NCI-H446 (cell line): ENCODE results near the gene DYNLT2.

Experiments
- DNase-seq, 2 experiments: peaks; one replicate each; lab custom pipeline; 2025; lab: John Stamatoyannopoulos, UW

DYNLT2 gene

DNA sequence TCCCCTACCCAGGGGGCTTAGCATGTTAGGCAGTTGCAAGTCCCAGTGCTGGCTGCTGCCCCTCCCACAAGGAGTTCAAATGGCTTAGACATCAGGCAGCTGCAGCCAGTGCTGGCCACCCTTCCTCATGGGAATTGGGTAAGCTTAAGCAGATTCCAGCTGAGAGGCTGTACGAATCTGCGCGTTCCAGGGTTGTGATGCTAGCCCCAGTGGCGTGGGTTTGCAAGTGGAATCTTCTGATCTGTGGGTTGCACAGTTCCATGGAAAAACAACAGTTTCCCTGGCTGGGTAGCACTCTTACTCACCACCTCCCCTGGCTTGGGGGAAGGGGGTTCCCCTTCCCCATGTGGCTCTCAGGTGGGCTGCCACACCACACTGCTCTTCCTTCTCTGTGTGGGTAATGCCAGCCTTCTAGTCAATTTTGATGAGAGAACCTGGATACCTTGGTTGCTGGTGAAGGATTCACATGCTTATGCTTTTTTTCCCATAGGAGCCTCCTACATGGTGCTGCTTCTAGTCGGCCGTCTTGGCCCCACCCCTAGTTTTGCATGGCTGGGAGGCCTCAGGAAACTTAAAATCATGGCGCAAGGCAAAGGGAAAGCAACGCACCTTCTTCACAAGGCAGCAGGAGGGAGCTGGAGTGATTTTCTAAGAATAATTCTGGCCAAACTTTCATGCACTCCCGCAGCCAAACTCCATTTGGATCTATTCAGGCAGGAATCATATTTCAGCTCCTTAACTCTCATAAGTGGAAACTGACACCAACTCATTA, 13.0 kb downstream of the DYNLT2 start:
- DNase-seq = no peak

DNA sequence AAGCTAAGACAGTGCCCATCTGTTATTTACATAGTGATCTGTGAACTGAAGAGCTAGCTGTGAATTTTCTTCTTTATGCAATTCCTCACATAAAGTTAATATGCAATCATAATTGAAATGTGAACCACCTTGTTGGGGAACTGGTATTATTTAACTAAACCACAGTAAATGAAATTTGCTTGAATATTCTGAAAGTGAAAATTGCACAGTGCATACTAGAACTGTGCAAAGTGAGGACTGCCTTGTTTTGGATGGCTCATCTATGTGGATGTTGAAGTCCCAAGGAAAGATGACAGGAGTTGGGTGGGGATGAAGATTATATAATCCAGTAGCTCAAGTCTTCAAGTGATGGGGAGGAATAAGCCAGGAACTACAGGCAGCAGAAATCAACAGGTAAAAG, 21.4 kb downstream of the DYNLT2 start:
- DNase-seq = no peak

DNA sequence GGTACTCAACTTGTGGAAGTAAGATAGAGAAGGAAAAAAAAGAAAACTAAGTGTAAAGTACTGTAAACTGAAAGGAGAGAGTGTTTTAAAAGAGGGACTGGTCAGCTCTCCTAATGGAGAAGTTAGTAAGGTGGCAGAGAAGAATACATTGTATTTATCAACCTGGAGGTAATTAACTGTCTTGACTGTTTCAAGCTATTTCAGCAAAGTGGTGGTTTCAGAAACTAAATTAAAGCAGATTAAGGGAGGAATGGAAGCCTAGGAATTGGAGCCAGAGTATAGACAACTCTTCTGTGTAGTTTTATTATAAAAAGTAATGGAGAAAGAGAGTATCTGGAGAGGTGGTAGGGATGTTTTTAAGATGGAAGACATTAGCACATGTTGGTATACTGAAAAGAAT, 24.4 kb downstream of the DYNLT2 start:
- DNase-seq = no peak

DNA sequence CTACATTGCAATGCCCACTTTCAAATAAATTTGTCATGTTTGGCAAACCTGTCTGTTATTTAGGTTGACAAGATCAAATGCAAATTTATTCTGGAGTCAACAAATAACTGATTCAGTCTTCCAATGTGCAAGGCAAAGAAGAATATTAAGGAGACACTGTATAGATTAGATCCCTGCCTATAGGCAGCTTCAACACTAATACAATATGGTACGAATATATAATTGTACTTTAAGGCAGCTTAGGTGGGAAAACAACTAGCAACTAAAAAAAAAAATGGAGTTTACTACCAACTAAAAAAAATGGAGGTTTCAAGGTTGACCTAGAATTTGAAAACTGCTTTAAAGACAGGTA, 25.3 kb downstream of the DYNLT2 start:
- no peak for DNase-seq

DNA sequence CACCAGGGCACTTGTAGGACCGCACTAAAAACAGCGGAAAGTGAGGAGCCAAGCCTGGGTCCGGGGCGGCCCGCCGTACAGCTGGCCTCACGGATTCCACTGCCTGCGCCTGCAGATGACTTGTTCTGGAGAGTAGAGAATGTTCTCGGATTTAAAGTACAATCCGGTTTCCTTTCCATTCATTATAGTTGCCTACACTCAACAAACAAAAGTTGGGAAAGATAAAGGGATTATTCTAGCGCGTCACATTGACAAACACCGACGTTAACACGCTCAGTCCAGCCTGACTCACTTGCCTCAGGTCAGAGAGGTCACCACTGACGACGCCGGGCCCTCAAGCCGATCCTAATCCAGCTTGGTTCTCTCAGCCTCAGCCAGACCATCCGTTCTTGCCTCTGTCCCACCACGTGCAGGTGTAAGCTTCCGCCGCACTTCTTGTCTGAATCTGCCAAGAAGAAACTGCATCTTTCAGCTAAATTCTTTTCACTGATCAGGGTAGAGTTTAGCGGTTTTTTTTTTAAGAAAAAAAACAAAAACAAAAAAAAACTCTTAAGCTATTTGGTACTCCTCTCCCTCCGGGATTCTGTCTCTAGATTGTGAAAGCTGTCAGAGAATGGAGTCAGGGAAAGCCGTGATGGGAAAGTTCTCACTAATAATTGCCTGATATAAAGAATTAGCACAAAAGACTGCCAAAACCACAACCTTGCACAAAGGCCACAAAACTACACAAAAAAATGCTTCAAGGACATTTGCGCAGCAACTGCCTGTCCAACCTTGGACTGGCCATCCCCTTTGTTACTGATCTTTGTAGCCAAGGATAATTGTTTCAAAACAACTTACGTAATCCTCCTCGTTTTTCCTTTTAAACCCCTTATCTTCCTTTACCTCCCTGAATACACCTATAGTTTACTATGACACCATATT, 26.0 kb downstream of the DYNLT2 start:
- DNase-seq = no peak

DNA sequence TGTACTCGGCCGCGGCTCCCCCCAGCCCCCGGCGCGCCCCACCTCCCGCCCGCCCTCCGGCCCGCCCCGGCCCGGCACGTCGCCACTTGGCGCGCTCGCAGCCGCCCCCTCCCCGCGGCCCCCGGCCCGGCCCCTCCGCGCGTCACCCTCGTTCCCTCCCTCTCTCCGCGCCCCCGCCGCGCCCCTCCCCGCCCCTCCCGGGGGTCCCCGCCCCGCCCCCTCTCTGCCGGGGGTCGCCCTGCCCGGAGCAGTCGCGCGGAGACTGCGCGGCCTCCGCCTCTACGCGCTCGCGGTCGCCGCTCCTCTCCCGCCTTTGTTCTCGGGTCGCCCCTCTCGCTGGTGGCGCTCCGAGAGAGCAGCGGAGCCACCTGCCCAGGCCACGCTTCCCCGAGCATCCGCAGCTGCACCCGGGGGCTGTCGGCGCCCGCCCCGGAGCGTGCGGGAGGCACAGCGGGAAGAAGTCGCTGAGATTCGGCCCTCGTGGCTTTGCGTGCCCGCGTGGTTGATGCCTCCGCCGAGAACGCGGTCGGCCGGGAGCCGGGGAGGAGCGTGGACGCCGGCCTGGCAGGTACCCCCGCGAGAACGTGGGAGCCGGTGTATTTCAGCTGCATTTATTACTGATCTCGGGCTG, 26.8 kb downstream of the DYNLT2 start, which contains the start of gene PHF10:
PHF10 (minus strand) TSS at position 7 of the 631 bp plus-strand sequence. CDS start 569 bp downstream, outside the sequence.
- peak in 1 of 2 experiments; percentile 34 for DNase-seq

DNA sequence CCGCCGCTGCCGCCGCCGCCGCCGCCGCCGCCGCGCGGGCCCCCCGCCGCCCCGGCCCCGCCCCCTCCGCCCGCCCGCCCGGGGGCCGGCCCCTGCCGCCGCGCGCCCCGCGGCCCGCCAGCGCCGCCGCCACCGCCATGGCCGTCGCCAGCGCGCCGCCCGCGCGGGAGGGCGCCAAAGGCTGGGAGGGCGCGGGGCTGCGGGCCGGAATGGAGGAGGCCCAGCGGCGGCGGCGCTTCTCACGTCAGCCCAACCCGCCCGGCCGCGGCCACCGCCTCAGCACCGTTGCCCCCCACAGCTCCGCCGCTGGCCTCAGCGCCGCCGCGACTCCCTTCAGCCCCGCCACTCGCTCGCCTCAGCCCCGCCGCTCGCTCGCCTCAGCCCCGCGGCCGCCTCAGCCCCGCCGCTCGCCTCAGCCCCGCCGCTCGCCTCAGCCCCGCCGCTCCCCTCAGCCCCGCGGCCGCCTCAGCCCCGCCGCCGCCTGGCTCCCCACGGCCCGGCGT, 27.3 kb downstream of the DYNLT2 start:
- DNase-seq = peak in 1 of 2 experiments; percentile 22

DNA sequence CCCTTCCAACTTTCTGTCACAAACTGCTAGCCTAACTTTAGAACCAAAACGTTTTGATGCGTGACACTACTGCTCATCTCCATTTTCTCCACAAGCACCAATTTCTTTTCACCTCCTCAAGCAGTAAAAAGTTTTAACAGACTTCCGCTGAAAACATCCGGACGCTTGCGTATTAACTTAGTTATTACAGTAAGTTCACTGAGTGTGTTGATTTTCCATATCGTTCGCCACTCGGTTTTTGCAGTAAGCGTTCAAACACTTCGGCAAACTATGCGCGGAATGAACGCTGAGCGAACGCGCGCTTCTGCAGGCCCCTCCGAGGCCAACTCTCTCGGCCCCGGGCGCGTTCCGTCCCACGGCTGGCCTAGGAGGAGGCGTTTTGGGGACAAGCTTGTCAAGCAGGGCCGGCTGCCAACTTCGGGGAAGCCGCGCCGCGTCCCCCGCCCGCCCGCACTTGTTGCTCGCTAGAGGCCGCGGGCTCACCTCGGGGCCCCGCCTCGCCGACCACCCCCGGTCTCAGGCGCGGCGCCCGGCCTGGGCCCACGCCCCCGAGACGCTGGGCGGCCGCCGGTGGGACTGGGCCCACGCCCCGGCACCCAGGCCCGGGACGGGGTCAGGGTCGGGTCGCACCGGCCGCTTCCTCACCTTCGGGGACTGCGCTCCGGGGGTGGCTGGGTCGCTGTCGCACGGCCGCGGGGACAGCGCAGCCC, 28.0 kb downstream of the DYNLT2 start:
- peak in 1 of 2 experiments; percentile 46 for DNase-seq

DNA sequence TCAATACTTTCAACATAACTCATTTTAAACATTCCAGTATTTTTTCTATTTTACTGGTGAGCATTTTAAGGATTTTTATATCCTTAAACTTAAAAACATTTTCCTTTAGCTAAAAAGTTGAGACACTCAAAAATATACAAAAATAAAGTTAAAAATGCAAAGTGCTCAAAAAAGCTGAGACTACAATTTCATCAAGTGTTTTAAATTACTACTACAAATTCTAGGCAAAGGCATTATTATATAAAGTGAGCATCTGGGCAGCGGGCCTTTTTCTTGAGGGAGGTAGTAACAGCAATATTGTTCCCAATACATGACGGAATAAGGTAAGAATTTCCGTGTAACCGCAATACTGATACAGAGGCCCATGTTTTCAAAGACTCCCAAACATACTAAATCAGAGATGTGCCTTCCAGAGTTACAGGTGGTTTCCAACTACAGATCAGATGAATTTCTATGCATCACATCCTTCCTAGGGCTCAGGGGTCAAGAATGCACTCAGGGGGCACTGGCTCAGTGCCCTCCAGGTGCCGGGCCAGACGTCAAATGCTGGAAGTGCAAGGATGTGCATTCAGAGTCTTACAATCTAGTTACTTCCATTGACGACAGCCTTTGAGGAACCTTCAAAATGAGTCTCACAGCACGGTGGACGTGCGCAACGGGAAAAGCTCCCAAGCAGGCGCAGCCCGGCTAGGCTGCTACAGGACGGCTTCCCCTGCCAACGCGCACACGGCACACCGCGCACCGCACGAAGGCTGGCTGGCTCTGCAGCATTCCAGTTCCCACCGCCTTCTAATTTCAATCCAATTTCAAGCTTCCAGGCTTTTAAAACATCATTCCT, 28.8 kb downstream of the DYNLT2 start:
- DNase-seq = peak in 1 of 2 experiments; percentile 20

DNA sequence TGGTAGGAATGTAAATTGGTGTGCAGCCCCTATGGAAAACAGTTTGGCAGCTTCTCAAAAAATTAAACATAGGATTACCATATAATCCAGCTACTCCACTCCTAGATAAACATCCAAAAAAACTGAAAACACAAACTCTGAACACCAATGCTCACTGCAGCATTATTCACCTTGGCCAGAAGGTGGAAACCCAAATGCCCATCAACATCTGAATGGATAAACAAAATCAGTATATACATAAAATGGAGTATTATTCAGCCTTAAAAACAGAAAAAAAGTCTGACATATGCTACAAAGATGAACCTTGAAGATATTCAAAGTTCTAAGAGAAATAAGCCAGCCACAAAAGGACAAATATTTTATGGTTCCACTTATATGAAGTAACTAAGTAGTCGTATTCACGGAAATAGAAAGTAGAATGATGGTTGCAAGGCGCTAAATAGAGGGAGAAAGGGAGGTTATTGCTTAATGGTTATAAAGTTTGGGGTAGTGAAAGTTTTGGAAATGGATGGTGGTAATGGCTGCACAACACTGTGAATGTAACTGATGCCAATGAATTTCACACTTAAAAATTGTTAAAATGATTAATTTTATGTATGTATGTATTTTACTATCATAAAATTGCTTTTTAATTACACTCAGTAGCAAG, 31.0 kb downstream of the DYNLT2 start:
- no peak for DNase-seq

DNA sequence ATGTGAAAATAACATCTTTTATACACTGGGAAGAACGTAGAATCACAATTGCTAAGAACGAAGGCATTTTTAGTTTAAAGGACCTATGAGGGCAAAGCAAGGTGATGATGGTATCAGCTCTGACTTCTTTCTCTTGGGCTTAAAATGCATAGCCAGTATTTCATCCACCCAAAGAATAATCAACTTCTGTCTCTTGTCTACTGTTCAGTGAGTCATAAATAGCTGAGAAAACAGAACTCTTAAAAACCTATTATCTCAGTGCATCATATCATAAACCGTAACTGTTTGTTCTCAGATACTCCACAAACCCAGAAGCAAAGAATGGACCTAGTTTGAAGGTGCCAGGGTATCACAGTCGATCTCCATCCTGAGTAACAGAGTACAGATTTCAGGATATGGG, 32.3 kb downstream of the DYNLT2 start:
- no peak for DNase-seq

DNA sequence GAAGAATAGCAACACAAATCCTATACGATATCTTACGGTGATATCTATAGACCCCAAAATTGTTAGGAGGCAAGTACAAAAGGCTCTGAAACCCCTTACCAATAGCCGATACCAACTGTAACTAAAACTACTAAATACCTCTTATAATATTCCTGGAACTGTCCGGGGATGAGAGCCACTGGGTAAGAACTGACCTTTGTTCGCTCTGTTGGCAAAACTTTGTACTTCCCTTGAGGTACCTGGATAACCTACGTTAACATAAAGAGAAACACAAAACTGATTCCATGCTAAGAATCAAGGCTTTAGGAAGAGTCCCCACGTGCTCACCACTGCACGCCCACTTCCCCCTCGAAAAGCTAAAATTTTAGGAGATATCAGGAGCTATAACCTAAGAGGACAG, 36.8 kb downstream of the DYNLT2 start:
- DNase-seq = no peak

DNA sequence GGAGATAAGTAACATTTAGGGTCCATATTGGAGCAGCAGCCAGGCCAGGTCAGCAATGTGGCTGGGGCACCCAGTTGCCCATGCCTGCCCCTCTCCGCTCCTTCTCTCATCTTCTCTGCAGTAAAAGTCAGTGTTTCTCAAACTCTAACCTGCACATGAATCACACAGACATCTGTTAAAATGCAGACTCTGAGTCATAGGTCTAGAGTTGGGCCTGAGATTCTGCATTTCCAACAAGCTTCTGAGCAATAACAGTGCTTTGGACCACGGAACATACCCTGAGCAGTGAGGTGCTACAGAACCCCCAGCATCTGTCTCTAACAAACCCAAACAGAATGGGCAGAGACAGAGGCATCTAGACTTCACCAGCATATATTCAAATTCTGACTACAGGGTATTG, 37.2 kb downstream of the DYNLT2 start:
- no peak for DNase-seq

DNA sequence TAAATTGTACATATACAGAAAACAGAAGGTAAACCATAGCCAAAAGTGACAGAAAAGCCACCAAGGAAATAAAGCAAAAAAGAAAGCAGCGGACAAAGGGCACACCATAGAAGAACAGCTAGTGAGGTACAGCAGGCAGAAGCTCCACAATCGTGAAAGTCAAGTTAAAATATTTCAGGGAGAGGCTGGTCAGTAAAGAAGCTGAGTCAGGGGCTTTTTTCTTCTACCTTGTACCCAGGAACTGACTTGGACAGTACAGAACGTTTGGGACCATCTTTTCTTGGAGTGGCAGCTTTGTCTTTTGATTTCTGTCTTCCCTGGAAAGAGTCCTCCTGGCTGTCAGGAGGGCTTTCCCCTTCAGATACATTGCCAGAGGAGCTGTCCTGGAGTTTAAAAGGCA, 41.4 kb downstream of the DYNLT2 start:
- no peak for DNase-seq

DNA sequence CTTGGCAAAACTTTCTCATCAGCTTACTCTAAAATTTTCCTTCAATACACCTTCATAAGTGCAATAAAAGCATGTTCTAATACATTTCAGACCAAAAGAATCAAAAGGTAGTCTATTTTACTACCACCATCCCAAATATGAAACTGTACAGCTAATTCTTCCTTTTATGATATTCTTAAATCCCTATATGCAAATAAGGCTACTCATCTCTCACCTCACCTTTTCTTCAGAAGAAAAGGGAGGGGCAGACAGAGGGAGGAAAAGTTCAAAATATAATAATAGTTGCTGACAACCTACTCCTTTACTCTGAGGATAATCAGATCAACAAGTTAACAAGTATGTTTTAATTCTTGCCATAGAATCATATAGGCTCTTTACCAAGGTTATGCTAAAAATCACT, 42.1 kb downstream of the DYNLT2 start:
- DNase-seq = no peak

DNA sequence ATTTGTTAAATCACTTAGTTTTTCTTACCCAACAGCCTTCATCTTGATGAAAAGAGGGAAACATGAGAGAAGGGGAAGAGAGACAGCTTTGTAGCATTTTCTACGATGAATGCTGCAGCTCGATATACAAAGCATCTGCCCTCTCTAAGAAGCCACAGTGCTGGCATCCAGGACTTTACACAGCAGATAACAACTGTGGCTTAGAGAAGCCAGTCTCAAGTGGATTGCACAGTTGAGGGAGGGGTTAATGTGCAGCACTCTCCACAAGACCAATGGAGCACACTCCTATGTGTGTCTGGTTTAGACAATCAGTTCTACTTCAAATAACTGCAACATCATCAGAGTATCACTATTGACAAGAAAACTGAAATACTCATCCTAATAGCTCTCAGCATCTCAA, 43.6 kb downstream of the DYNLT2 start:
- no peak for DNase-seq

DNA sequence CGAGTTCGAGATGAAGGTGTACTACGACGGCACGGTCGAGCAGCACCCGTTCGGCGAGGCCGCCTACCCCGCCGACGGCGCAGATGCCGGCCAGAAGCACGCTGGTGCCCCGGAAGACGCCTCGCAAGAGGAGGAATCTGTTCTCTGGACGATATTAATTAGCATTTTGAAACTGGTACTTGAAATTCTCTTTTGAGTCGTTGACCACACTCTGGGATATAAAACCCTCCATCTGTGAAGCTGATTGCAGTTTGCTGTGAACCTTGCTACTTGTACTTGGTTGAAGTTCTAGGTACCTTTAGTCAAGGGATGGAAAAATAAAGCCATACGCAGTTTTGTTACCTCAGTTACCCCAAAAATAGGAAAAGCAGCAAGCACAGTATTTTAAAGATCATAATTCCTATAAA, 48.5 kb downstream of the DYNLT2 start:
- DNase-seq = peak in 1 of 2 experiments; percentile 11

DNA sequence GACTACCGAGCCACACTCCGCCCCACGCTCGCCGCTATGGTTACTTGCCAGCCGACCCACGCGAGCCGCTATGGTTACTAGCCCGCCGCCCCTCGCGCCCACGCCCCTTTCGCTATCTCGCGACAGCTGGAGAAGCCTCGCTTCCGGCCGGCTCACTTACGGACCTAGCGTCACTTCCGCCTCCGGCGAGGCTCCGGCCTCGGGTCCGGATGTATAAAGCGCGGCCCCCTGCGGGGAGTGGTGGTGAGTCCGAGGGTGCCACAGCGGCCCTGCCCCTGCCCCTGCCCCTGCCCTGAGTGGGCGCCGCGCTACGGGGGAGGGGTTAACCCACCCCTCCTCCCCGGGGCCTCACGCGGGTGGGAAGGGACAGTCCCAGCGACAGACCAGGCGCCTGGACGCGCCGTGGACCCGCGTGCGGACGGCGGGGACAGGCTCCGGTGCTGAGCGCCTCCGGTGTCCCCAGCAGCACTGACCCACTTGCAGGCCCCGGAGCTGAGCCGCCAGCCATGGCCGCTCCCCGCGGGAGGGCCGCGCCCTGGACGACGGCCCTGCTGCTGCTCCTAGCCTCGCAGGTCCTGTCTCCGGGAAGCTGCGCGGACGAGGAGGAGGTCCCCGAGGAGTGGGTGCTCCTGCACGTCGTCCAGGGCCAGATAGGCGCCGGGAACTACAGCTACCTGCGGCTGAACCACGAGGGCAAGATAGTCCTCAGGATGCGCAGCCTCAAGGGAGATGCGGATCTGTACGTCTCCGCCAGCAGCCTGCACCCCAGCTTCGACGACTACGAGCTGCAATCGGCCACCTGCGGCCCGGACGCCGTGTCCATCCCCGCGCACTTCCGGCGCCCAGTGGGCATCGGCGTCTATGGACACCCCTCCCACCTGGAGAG, 49.2 kb downstream of the DYNLT2 start, which contains the start of the genes C6orf120 and WDR27:
C6orf120 (plus strand) TSS at position 173 of the 886 bp plus-strand sequence; CDS start at position 507, 334 bp downstream.
WDR27 (minus strand) TSS at position 76 of the 886 bp plus-strand sequence. CDS start 13,024 bp downstream, outside the sequence.
- DNase-seq = peak; percentile 79 to 95
